HEK293 (cell line): ENCODE results near the gene WDR77.

Experiments used
- ATF2 ChIP-seq: fragments of 450-650 bp; formaldehyde crosslinking; IDR thresholded peaks from 2 replicates; pipeline ENCODE4 v1.5.1; 2016; ENCODE audit warnings: missing biosample characterization, missing genetic modification characterization, low read depth
- BCL11A ChIP-seq: fragments of 450-650 bp; formaldehyde crosslinking; IDR thresholded peaks from 2 replicates; pipeline ENCODE4 v1.5.1; 2016; ENCODE audit warnings: low read depth, missing biosample characterization, missing genetic modification characterization
- GLI4 ChIP-seq: fragments of 450-650 bp; formaldehyde crosslinking; IDR thresholded peaks from 2 replicates; pipeline ENCODE4 v1.5.1; 2016; ENCODE audit warnings: missing biosample characterization, missing genetic modification characterization
- GLIS2 ChIP-seq: fragments of 450-650 bp; formaldehyde crosslinking; IDR thresholded peaks from 2 replicates; pipeline ENCODE4 v1.5.1; 2016; ENCODE audit warnings: missing biosample characterization, missing genetic modification characterization
- KLF1 ChIP-seq: fragments of 450-650 bp; formaldehyde crosslinking; IDR thresholded peaks from 2 replicates; pipeline ENCODE4 v1.5.1; 2016; ENCODE audit warnings: missing biosample characterization, missing genetic modification characterization
- PBX3 ChIP-seq: sonication (generic); formaldehyde crosslinking; IDR thresholded peaks from 2 replicates; pipeline ENCODE4 v1.8.1; 2022; ENCODE audit warnings: mild to moderate bottlenecking, moderate library complexity, missing genetic modification reagents
- SETDB1 ChIP-seq: IDR thresholded peaks from one replicate; pipeline ENCODE4 v1.6.1; 2017; ENCODE audit warnings: mild to moderate bottlenecking, low read length, moderate library complexity, mixed read lengths; ENCODE audit not compliant: insufficient read length
- ZBTB17 ChIP-seq: fragments of 450-650 bp; formaldehyde crosslinking; IDR thresholded peaks from 2 replicates; pipeline ENCODE4 v1.5.1; 2016; ENCODE audit warnings: missing biosample characterization, missing genetic modification characterization
- ZBTB8A ChIP-seq: fragments of 450-650 bp; formaldehyde crosslinking; IDR thresholded peaks from 2 replicates; pipeline ENCODE4 v1.5.1; 2016; ENCODE audit warnings: missing biosample characterization, missing genetic modification characterization
- ZFP37 ChIP-seq: fragments of 450-650 bp; formaldehyde crosslinking; IDR thresholded peaks from 2 replicates; pipeline ENCODE4 v1.5.1; 2016; ENCODE audit warnings: missing biosample characterization, missing genetic modification characterization
- ZNF155 ChIP-seq: fragments of 450-650 bp; formaldehyde crosslinking; IDR thresholded peaks from 2 replicates; pipeline ENCODE4 v1.5.1; 2016; ENCODE audit warnings: missing biosample characterization, missing genetic modification characterization
- ZNF2 ChIP-seq: fragments of 450-650 bp; formaldehyde crosslinking; IDR thresholded peaks from 2 replicates; pipeline ENCODE4 v1.5.1; 2016; ENCODE audit warnings: missing biosample characterization, missing genetic modification characterization
- ZNF398 ChIP-seq: fragments of 450-650 bp; formaldehyde crosslinking; IDR thresholded peaks from 2 replicates; pipeline ENCODE4 v1.5.1; 2017; ENCODE audit warnings: missing biosample characterization, missing genetic modification characterization
- ZNF423 ChIP-seq: fragments of 450-650 bp; formaldehyde crosslinking; IDR thresholded peaks from 2 replicates; pipeline ENCODE4 v1.5.1; 2016; ENCODE audit warnings: missing biosample characterization, missing genetic modification characterization
- ZNF449 ChIP-seq: fragments of 450-650 bp; formaldehyde crosslinking; IDR thresholded peaks from 2 replicates; pipeline ENCODE4 v1.5.1; 2017; ENCODE audit warnings: missing biosample characterization, mild to moderate bottlenecking, missing genetic modification characterization, moderate library complexity
- ZNF518A ChIP-seq: fragments of 450-650 bp; formaldehyde crosslinking; conservative IDR thresholded peaks from 2 replicates; pipeline ENCODE4 v1.5.1; 2016; ENCODE audit warnings: low read depth, missing biosample characterization, missing genetic modification characterization
- ZNF544 ChIP-seq: fragments of 450-650 bp; formaldehyde crosslinking; IDR thresholded peaks from 2 replicates; pipeline ENCODE4 v1.5.0; 2017; ENCODE audit warnings: missing biosample characterization, missing genetic modification characterization
- ZNF600 ChIP-seq: fragments of 450-650 bp; formaldehyde crosslinking; IDR thresholded peaks from 2 replicates; pipeline ENCODE4 v1.5.1; 2016; ENCODE audit warnings: missing biosample characterization, missing genetic modification characterization
- ZNF645 ChIP-seq: fragments of 450-650 bp; formaldehyde crosslinking; IDR thresholded peaks from 2 replicates; pipeline ENCODE4; 2016; ENCODE audit warnings: missing biosample characterization, missing genetic modification characterization
- ZNF677 ChIP-seq: fragments of 450-650 bp; IDR thresholded peaks from 2 replicates; pipeline ENCODE4 v1.5.0; 2018; ENCODE audit warnings: missing biosample characterization, mild to moderate bottlenecking, missing genetic modification characterization, moderate library complexity
- ZNF692 ChIP-seq: fragments of 450-650 bp; formaldehyde crosslinking; IDR thresholded peaks from 2 replicates; pipeline ENCODE4 v1.5.1; 2016; ENCODE audit warnings: missing biosample characterization, missing genetic modification characterization
- ZNF76 ChIP-seq: fragments of 450-650 bp; formaldehyde crosslinking; IDR thresholded peaks from 2 replicates; pipeline ENCODE4; 2016; ENCODE audit warnings: low read depth, missing biosample characterization, missing genetic modification characterization, borderline replicate concordance
- ZNF777 ChIP-seq: fragments of 450-650 bp; formaldehyde crosslinking; IDR thresholded peaks from 2 replicates; pipeline ENCODE4 v1.5.1; 2017; ENCODE audit warnings: missing biosample characterization, missing genetic modification characterization, borderline replicate concordance

WDR77 gene

GRCh38 chr1:111448918-111449702, at the start of gene WDR77, which contains the start of gene ATP5PB (continued):
- no peak; the same call in 1 of the 2 replicates for TF ChIP-seq ZNF398 (tag by site-specific recombination)
- TF ChIP-seq ZNF645: no peak
- no peak for TF ChIP-seq ZNF423 (tag by site-specific recombination)
- TF ChIP-seq ZNF677 (tag by site-specific recombination): no peak
- peak; percentile 8; the same call in 1 of the 2 replicates for TF ChIP-seq ZNF600 (tag by site-specific recombination)
- TF ChIP-seq ZFP37 (tag by site-specific recombination): 0 out of 2 replicates have a peak, but pooled peaks have one; percentile 52
- TF ChIP-seq ZNF544: no peak
- TF ChIP-seq ZNF2 (tag by site-specific recombination): peak; percentile 61; the same call in 1 of the 2 replicates
- TF ChIP-seq ZBTB8A (tag by site-specific recombination): no peak
- TF ChIP-seq ZNF449 (tag by site-specific recombination): 0 out of 2 replicates have a peak, but pooled peaks have one; percentile 10
- peak; percentile 63 for TF ChIP-seq BCL11A
- TF ChIP-seq ZNF76 (tag by site-specific recombination): no peak
- TF ChIP-seq ZBTB17 (tag by site-specific recombination): peak; percentile 94
- no peak for TF ChIP-seq PBX3
- peak; percentile 37 for TF ChIP-seq SETDB1
- TF ChIP-seq ZNF155 (tag by site-specific recombination): no peak
- TF ChIP-seq ATF2: no peak
- peak; percentile 63; the same call in 1 of the 2 replicates for TF ChIP-seq ZNF518A (tag by site-specific recombination)
- TF ChIP-seq GLIS2 (tag by site-specific recombination): peak; percentile 55; the same call in 1 of the 2 replicates
- no peak for TF ChIP-seq ZNF777 (tag by site-specific recombination)
- TF ChIP-seq GLI4 (tag by site-specific recombination): no peak
- no peak for TF ChIP-seq KLF1
- TF ChIP-seq ZNF692: no peak
